Activated CD4-positive, alpha-beta T cell treated with anti-CD3 and anti-CD28 coated beads for 36 hours (primary cell): ENCODE results near the gene CYFIP2. TPM values are rescaled to one million over a fixed set of nuclear protein-coding genes. Genes with fewer than 3 reads are reported as not detected.

Experiments
- ATAC-seq: fragments of 200-7000 bp; cut with Tn5 transposase; one replicate; pipeline ENCODE4 v1.10.0; 2021; ENCODE audit warnings: mild to moderate bottlenecking, moderate library complexity
- CTCF ChIA-PET: fragments of 350-600 bp; sonication (Branson Sonifier 250); formaldehyde crosslinking; loops from one replicate; lab custom pipeline; 2021; ENCODE audit warnings: antibody characterized with exemption; lab: Charles Lee
- POLR2A ChIA-PET: fragments of 350-600 bp; sonication (Branson Sonifier 250); formaldehyde crosslinking; loops from one replicate; lab custom pipeline; 2021; ENCODE audit warnings: antibody characterized with exemption, inconsistent platforms; lab: Charles Lee
- DNase-seq: peaks from one replicate; pipeline ENCODE4 v3.0.0-alpha.2; 2020
- H3K27ac Mint-ChIP-seq: one replicate; pipeline ENCODE4 v1.8.0; 2021; ENCODE audit warnings: mixed read lengths
- H3K27me3 Mint-ChIP-seq: one replicate; pipeline ENCODE4 v1.8.0; 2021; ENCODE audit warnings: mixed read lengths
- H3K36me3 Mint-ChIP-seq: one replicate; pipeline ENCODE4 v1.8.0; 2021; ENCODE audit warnings: low read depth, mixed read lengths
- H3K4me1 Mint-ChIP-seq: one replicate; pipeline ENCODE4 v1.8.0; 2021; ENCODE audit warnings: mixed read lengths
- H3K4me3 Mint-ChIP-seq: one replicate; pipeline ENCODE4 v1.8.0; 2021; ENCODE audit warnings: mild to moderate bottlenecking, moderate library complexity, mixed read lengths
- H3K9me3 Mint-ChIP-seq: one replicate; pipeline ENCODE4 v1.8.0; 2021; ENCODE audit warnings: low read depth, mixed read lengths
- intact Hi-C, 2 experiments: fragments of 100-400 bp; cut with DNase I in 1 of 2; cut with micrococcal nuclease in 1 of 2; formaldehyde crosslinking; loops; one replicate each; pipeline versions ENCODE4 v1.14.2 to v1.15.1; 2022 to 2024; cut with DNase I, micrococcal nuclease
- total RNA-seq, 2 experiments: library from RNA; stranded (reverse); gene quantifications; one replicate each; pipeline ENCODE4 v1.2.3, GENCODE V29; 2021

Gene CYFIP2
- total RNA-seq, 2 experiments from 2014 or later = 277 to 526 TPM

DNA sequence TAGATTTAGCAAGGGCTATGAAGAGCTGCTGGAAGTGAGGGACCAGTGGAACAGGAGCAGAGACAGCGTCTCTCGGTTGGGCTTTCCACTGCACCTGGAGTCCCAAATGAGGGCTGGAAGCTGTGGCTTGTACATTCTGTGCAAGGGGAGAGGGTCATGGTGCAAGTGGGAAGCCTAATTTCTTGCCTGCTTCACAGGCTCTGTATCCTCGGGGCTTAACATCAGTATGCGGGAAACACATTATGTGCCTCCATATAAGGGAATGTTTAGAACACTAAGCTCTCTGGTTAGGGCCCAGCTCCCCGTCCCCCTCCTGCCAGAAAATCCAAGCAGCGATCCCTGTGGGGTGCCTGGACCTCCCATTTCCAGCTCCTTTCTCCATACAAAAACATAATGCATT, 105.0 kb downstream of the CYFIP2 start:
- CTCF ChIA-PET = interaction anchor here (0.5 to 3.6 kb wide), 9 partner anchors 11 to 1497 kb away, joined by 3 to 19 read pairs (median 5); no protein-coding TSS in a partner anchor

DNA sequence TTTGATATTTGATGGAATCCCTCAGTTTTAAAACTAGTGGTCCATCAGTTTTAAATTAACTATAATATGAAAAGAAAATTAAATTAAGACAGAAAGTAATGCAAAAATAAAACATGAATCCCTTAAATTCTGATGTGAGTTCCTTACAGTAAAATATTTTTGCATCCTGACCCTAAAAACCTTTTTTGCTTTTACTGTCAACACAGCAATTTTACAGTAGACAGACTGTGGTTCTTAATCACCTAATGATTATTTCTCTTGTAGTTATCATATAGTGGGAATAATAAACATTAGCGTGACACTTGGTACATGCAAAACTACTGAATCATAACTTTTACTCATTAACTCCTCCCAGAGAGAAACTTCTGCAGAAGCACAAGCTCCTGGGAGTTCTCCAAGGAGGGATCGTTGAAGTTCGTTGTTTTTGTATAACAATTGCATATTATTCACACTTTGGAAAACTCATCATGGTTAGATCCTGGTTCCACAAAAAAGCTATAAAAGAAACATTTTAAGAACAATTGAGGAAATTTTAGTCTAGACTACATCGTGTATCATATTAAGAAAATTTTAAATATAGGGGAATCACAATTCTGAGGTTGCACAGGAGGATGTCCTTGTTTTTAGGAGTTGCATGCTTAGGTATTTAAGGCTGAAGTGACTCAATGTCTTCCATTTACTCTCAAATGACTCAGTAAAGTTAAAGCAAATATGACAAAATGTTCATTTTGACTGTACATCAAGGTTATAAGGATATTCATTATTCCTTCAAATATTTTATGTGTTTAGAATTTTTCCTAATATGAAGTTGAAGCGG, 105.9 kb downstream of the CYFIP2 start:
- DNase-seq (no peak), ATAC-seq (no peak)
- Mint-ChIP-seq H3K4me1 (peaks cover 18% of the 10 kb centered on the region), H3K4me3 (no peak overlapping the region), H3K9me3 (no peaks in the 10 kb centered on the region), H3K27ac (peak overlapping the region; percentile 67), H3K36me3 (peaks cover 60% of the 10 kb centered on the region), H3K27me3 (no peaks in the 10 kb centered on the region)
- CTCF ChIA-PET = interaction anchor here (0.9 to 3.6 kb wide), 7 partner anchors 17 to 100 kb away, joined by 3 to 19 read pairs (median 7); no protein-coding TSS in a partner anchor
- POLR2A ChIA-PET = no interaction called here
- intact Hi-C loops = no loop called here

More for the DNA sequence above, 105.0 kb downstream of the CYFIP2 start:
- no peak overlapping the region for H3K4me3 Mint-ChIP-seq
- H3K36me3 Mint-ChIP-seq = peaks cover 55% of the 10 kb centered on the region
- POLR2A ChIA-PET = no interaction called here
- peak overlapping the region; percentile 71 for H3K27ac Mint-ChIP-seq
- DNase-seq = no peak
- H3K4me1 Mint-ChIP-seq = peaks cover 16% of the 10 kb centered on the region
- ATAC-seq = no peak
- intact Hi-C loops = no loop called here
- no peaks in the 10 kb centered on the region for H3K9me3 Mint-ChIP-seq
- no peaks in the 10 kb centered on the region for H3K27me3 Mint-ChIP-seq

DNA sequence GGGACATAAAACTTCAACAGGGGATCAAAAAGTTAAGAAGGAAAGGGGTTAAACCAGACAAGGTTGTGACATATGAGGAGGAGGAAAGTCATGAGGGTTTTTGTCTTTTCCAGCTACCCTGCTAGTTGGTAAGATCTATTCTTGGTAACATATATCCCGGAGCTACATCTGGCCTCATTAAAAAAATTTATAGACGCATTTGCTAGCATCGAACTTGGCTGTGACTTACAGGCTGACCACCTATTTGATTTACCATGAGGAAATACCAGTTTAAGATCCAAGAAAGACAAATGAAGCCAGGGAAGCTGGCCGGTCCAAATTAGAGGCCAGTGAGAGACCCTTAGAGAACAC, 106.5 kb downstream of the CYFIP2 start:
- Mint-ChIP-seq H3K4me3 (no peak overlapping the region), H3K9me3 (no peaks in the 10 kb centered on the region), H3K27ac (peak overlapping the region; percentile 67), H3K4me1 (peaks cover 24% of the 10 kb centered on the region), H3K36me3 (peaks cover 65% of the 10 kb centered on the region), H3K27me3 (no peaks in the 10 kb centered on the region)
- POLR2A ChIA-PET = no interaction called here
- CTCF ChIA-PET = interaction anchor here (0.7 to 2.1 kb wide), 7 partner anchors 10 to 99 kb away, joined by 3 to 9 read pairs (median 5); no protein-coding TSS in a partner anchor
- intact Hi-C loops = no loop called here
- ATAC-seq (no peak), DNase-seq (no peak)

- Mint-ChIP-seq H3K36me3 (peaks cover 48% of the 10 kb centered on the region), H3K27ac (no peak overlapping the region), H3K27me3 (no peaks in the 10 kb centered on the region), H3K4me3 (no peak overlapping the region), H3K9me3 (no peaks in the 10 kb centered on the region), H3K4me1 (peaks cover 13% of the 10 kb centered on the region)
- POLR2A ChIA-PET = no interaction called here
- CTCF ChIA-PET = interaction anchor here (1.0 to 1.4 kb wide), 4 partner anchors 12 to 99 kb away, joined by 3 to 7 read pairs (median 4); no protein-coding TSS in a partner anchor
- intact Hi-C loops = no loop called here
- ATAC-seq = no peak
- no peak for DNase-seq
Measured at GRCh38 chr5:157378509-157378908, 112.6 kb downstream of the CYFIP2 start.

DNA sequence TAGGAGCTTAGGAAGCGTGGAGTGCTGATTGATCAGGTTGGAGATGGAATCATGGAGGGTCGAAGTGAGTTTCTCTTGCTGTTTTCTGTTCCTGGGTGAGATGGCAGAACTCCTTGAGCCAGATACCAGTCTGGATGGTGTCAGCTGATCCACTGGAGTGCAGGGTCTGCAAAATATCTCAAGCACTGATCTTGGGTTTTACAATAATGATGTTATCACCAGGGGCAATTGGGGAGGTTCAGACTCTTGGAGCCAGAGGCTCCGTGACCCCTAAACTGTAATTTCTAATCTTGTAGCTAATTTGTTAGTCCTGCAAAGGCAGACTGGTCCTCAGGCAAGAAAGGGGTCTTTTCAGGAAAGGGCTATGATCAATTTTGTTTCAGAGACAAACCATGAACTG, 114.1 kb downstream of the CYFIP2 start:
- DNase-seq (no peak), ATAC-seq (no peak)
- intact Hi-C loops = no loop called here
- peaks cover 13% of the 10 kb centered on the region for H3K4me1 Mint-ChIP-seq
- ChIA-PET POLR2A (no interaction called here), CTCF (interaction anchor here (0.6 to 1.6 kb wide), 4 partner anchors 17 to 176 kb away, joined by 3 to 4 read pairs (median 3); no protein-coding TSS in a partner anchor)
- no peak overlapping the region for H3K4me3 Mint-ChIP-seq
- no peaks in the 10 kb centered on the region for H3K9me3 Mint-ChIP-seq
- H3K27ac Mint-ChIP-seq = peak overlapping the region; percentile 10
- no peaks in the 10 kb centered on the region for H3K27me3 Mint-ChIP-seq
- peaks cover 48% of the 10 kb centered on the region for H3K36me3 Mint-ChIP-seq

- CTCF ChIA-PET = interaction anchor here (0.6 to 1.2 kb wide), 2 partner anchors 9 to 134 kb away, joined by 3 read pairs; no protein-coding TSS in a partner anchor
- no peak for ATAC-seq
- Mint-ChIP-seq H3K4me1 (peaks cover 10% of the 10 kb centered on the region), H3K36me3 (peaks cover 39% of the 10 kb centered on the region), H3K27me3 (no peaks in the 10 kb centered on the region), H3K9me3 (no peaks in the 10 kb centered on the region), H3K27ac (peak overlapping the region; percentile 20), H3K4me3 (no peak overlapping the region)
- no peak for DNase-seq
- POLR2A ChIA-PET = no interaction called here
- intact Hi-C loops = no loop called here
Measured at GRCh38 chr5:157381746-157382145, 115.8 kb downstream of the CYFIP2 start.

DNA sequence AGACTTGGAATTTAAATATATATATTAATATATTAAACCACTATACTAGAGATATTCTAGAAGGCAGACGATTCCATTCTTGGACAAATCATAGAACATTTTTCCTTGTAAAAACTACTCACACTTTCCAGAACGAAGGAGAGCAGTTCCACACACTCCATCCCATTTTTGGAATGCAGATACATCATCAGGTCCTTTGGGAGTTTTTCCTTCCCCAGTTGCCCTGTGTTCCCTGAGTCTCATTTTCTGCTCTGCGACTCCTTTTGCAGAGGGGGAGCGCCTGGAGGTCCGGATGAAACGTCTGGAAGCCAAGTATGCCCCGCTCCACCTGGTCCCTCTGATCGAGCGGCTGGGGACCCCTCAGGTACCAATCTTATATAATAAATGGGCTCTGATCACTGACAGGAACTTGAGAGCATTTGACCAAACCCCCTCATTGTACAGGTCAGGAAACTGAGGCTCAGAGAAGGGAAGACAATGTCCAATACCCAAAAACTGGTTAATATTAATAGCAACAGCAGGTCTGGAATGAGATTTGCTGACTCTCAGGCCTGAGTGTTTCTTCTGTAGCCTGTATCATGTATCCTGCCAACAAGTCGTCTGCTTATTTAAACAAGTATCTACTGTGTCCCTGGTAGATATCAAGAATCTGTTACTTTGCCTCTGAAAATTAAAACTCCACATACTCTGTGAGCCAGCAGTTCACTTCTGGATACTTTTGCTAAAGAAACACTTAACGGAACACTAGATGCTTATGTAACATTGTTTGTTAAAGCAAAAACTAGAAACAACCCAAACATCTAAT, 117.3 kb downstream of the CYFIP2 start:
- Mint-ChIP-seq H3K4me1 (peaks cover 6% of the 10 kb centered on the region), H3K36me3 (peaks cover 40% of the 10 kb centered on the region)
- intact Hi-C loops = no loop called here

GRCh38 chr5:157384971-157385709, 119.2 kb downstream of the CYFIP2 start:
- no peaks in the 10 kb centered on the region for H3K9me3 Mint-ChIP-seq
- DNase-seq = no peak
- no peak overlapping the region for H3K4me3 Mint-ChIP-seq
- peak; percentile 61 for ATAC-seq
- intact Hi-C loops = no loop called here
- H3K36me3 Mint-ChIP-seq = peaks cover 54% of the 10 kb centered on the region
- no peak overlapping the region for H3K27ac Mint-ChIP-seq
- H3K4me1 Mint-ChIP-seq = peaks cover 15% of the 10 kb centered on the region
- ChIA-PET CTCF (no interaction called here), POLR2A (no interaction called here)
- H3K27me3 Mint-ChIP-seq = no peaks in the 10 kb centered on the region

More for the DNA sequence above, 117.3 kb downstream of the CYFIP2 start:
- Mint-ChIP-seq H3K27me3 (no peaks in the 10 kb centered on the region), H3K27ac (no peak overlapping the region), H3K4me3 (no peak overlapping the region), H3K9me3 (no peaks in the 10 kb centered on the region)
- DNase-seq (no peak), ATAC-seq (no peak)
- POLR2A ChIA-PET = no interaction called here
- CTCF ChIA-PET = no interaction called here

- Mint-ChIP-seq H3K27me3 (no peaks in the 10 kb centered on the region), H3K4me3 (no peak overlapping the region), H3K4me1 (peaks cover 24% of the 10 kb centered on the region), H3K27ac (peak overlapping the region; percentile 32), H3K36me3 (peaks cover 67% of the 10 kb centered on the region), H3K9me3 (no peaks in the 10 kb centered on the region)
- DNase-seq (no peak), ATAC-seq (no peak)
- intact Hi-C loops = no loop called here
- POLR2A ChIA-PET = no interaction called here
- CTCF ChIA-PET = interaction anchor here (0.6 to 0.7 kb wide), 2 partner anchors 52 to 91 kb away, joined by 3 read pairs; no protein-coding TSS in a partner anchor
Measured at GRCh38 chr5:157387041-157387563, 121.2 kb downstream of the CYFIP2 start.

- H3K27ac Mint-ChIP-seq = peak overlapping the region; percentile 32
- peaks cover 68% of the 10 kb centered on the region for H3K36me3 Mint-ChIP-seq
- no peaks in the 10 kb centered on the region for H3K9me3 Mint-ChIP-seq
- peaks cover 24% of the 10 kb centered on the region for H3K4me1 Mint-ChIP-seq
- ATAC-seq (no peak), DNase-seq (no peak)
- H3K4me3 Mint-ChIP-seq = no peak overlapping the region
- ChIA-PET POLR2A (no interaction called here), CTCF (interaction anchor here (0.6 to 1.3 kb wide), 3 partner anchors 44 to 90 kb away, joined by 3 to 7 read pairs (median 3); no protein-coding TSS in a partner anchor)
- intact Hi-C loops = no loop called here
- no peaks in the 10 kb centered on the region for H3K27me3 Mint-ChIP-seq
Measured at GRCh38 chr5:157387683-157388093, 121.8 kb downstream of the CYFIP2 start.
